Large intestine (tissue), 3 donors: ENCODE results near the gene LRP3. TPM values are rescaled to one million over a fixed set of nuclear protein-coding genes. Genes with fewer than 3 reads are reported as not detected.

Source experiments
- DNase-seq, 2 donors: peaks; one replicate each; pipeline versions ENCODE4 v3.0.0 to v3.0.0-alpha.2; 2013
- H3K27ac ChIP-seq: one replicate; pipeline ENCODE4 v1.5.1; 2013; ENCODE audit warnings: low read length
- H3K27me3 ChIP-seq: 2 replicates; pipeline ENCODE4 v1.6.1; 2013; ENCODE audit warnings: low read length; ENCODE audit not compliant: control insufficient read depth, insufficient read depth
- H3K36me3 ChIP-seq: 2 replicates; pipeline ENCODE4 v1.6.1; 2013; ENCODE audit warnings: low read length; ENCODE audit not compliant: control insufficient read depth, insufficient read depth
- H3K4me1 ChIP-seq: one replicate; pipeline ENCODE4 v1.6.1; 2013; ENCODE audit warnings: low read length; ENCODE audit not compliant: control insufficient read depth, insufficient read depth
- H3K4me3 ChIP-seq: one replicate; pipeline ENCODE4 v1.5.1; 2013; ENCODE audit warnings: low read length
- H3K9me3 ChIP-seq: one replicate; pipeline ENCODE4 v1.6.1; 2013; ENCODE audit warnings: mild to moderate bottlenecking, low read depth, low read length, moderate library complexity; ENCODE audit not compliant: control insufficient read depth
- WGBS: methylation state at CpG from one replicate; pipeline ENCODE4 v1.1.5; 2013; ENCODE audit warnings: low lambda C conversion rate; ENCODE audit not compliant: insufficient coverage; 5-methylcytosine and 5-hydroxymethylcytosine counted together
- polyA plus RNA-seq: library from polyadenylated mRNA; unstranded; fragments of 120-200 nt; gene quantifications from one replicate; pipeline ENCODE4 v1.2.1, GENCODE V29; 2013

Gene LRP3
- polyA plus RNA-seq, 1 donor = 37.8 TPM

DNA sequence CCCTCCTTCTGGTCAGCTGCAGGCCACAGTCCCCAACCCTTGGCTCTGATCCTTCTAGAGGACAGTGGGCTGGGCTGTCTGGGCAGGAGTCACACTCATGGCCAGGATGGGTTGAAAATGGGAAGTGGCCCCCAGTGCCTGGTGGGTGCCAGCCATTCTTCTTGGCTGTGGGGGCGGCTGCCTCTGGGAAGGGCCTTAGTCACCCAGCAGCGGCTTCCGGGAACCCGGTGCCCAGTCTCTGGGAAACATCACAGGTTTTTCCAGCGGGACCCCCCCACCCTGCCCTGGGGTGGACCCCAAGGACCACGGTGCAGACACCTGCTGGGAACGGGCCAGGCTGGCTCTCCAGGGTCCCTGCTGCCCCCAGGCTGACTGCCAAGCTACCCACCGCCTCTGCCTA lies 58.8 kb downstream of the LRP3 start:
- no peaks in the 10 kb centered on the region for H3K27me3 ChIP-seq
- peaks cover 12% of the 10 kb centered on the region for H3K4me1 ChIP-seq
- H3K36me3 ChIP-seq = no peaks in the 10 kb centered on the region
- WGBS = no CpG with 5 or more reads among the region's 8 CpGs
- no peak overlapping the region for H3K27ac ChIP-seq
- no peak overlapping the region for H3K4me3 ChIP-seq
- no peak for DNase-seq
- peaks cover 6% of the 10 kb centered on the region for H3K9me3 ChIP-seq

- no peak for DNase-seq
- Histone ChIP-seq H3K36me3 (no peaks in the 10 kb centered on the region), H3K27ac (no peak overlapping the region), H3K4me1 (peaks cover 2% of the 10 kb centered on the region), H3K27me3 (no peaks in the 10 kb centered on the region), H3K4me3 (no peak overlapping the region), H3K9me3 (peaks cover 4% of the 10 kb centered on the region)
- WGBS = no CpG with 5 or more reads among the region's 13 CpGs
Measured at GRCh38 chr19:33254245-33254824, 60.2 kb downstream of the LRP3 start.

GRCh38 chr19:33255781-33256180 lies 61.7 kb downstream of the LRP3 start:
- Histone ChIP-seq H3K4me3 (no peak overlapping the region), H3K27ac (no peak overlapping the region), H3K36me3 (no peaks in the 10 kb centered on the region), H3K4me1 (no peaks in the 10 kb centered on the region), H3K9me3 (peaks cover 2% of the 10 kb centered on the region), H3K27me3 (no peaks in the 10 kb centered on the region)
- DNase-seq = no peak
- WGBS = 100% methylated on average over 1 of the region's 7 CpGs

GRCh38 chr19:33256261-33256660 lies 62.1 kb downstream of the LRP3 start:
- DNase-seq = no peak
- Histone ChIP-seq H3K36me3 (no peaks in the 10 kb centered on the region), H3K27ac (no peak overlapping the region), H3K27me3 (no peaks in the 10 kb centered on the region), H3K9me3 (peaks cover 2% of the 10 kb centered on the region), H3K4me3 (no peak overlapping the region), H3K4me1 (no peaks in the 10 kb centered on the region)
- no CpG with 5 or more reads among the region's 7 CpGs for WGBS

- no peak overlapping the region for H3K27ac ChIP-seq
- H3K4me3 ChIP-seq = no peak overlapping the region
- DNase-seq = no peak
- peaks cover 2% of the 10 kb centered on the region for H3K9me3 ChIP-seq
- no peaks in the 10 kb centered on the region for H3K4me1 ChIP-seq
- H3K36me3 ChIP-seq = no peaks in the 10 kb centered on the region
- no CpG with 5 or more reads among the region's 2 CpGs for WGBS
- H3K27me3 ChIP-seq = no peaks in the 10 kb centered on the region
Measured at GRCh38 chr19:33257828-33258227, 63.7 kb downstream of the LRP3 start.

Other genes with a start within 250 kb of the LRP3 start
- 14.4 TPM for gene CEP89, start 222.4 kb upstream of the LRP3 start, polyA plus RNA-seq
- 3.1 TPM for gene FAAP24, start 222.1 kb upstream of the LRP3 start, polyA plus RNA-seq
- 34.4 TPM for gene RHPN2, start 129.4 kb upstream of the LRP3 start, polyA plus RNA-seq
- 11.9 TPM for gene GPATCH1, start 113.1 kb upstream of the LRP3 start, polyA plus RNA-seq
- 0.54 TPM for gene WDR88, start 62.2 kb upstream of the LRP3 start, polyA plus RNA-seq
- 20.9 TPM for gene SLC7A10, start 31.5 kb downstream of the LRP3 start, polyA plus RNA-seq
- gene CEBPA, start 108.2 kb downstream of the LRP3 start, polyA plus RNA-seq = 125 TPM
- 62.9 TPM for gene CEBPG, start 179.4 kb downstream of the LRP3 start, polyA plus RNA-seq